SK-N-SH (cell line): ENCODE data around the gene HEMK1.

ENCODE experiments used
- CTCF ChIP-seq: fragments of 200-600 bp; sonication (generic); IDR thresholded peaks from 2 replicates; pipeline ENCODE4 v1.6.1; 2017; ENCODE audit warnings: antibody characterized with exemption, mild to moderate bottlenecking, moderate library complexity
- ELF1 ChIP-seq: IDR thresholded peaks from 2 replicates; pipeline ENCODE4 v1.4.0; 2012
- FOXM1 ChIP-seq: IDR thresholded peaks from 2 replicates; pipeline ENCODE4 v1.4.0; 2012; ENCODE audit warnings: low read depth, mild to moderate bottlenecking
- GABPA ChIP-seq: IDR thresholded peaks from 2 replicates; pipeline ENCODE4 v1.4.0; 2012; ENCODE audit warnings: low read depth, mild to moderate bottlenecking
- GATA2 ChIP-seq: sonication (generic); formaldehyde crosslinking; IDR thresholded peaks from 2 replicates; pipeline ENCODE4 v1.5.0; 2020; ENCODE audit warnings: mild to moderate bottlenecking, missing genetic modification reagents
- IRF3 ChIP-seq: fragments of 150-350 bp; IDR thresholded peaks from 2 replicates; pipeline ENCODE4 v1.6.1; 2016; ENCODE audit warnings: mild to moderate bottlenecking, low read depth, low read length
- POLR2AphosphoS5 ChIP-seq: IDR thresholded peaks from 2 replicates; pipeline ENCODE4 v1.6.1; 2012; ENCODE audit warnings: low read depth, low read length
- RCOR1 ChIP-seq: fragments of 150-350 bp; IDR thresholded peaks from 2 replicates; pipeline ENCODE4 v1.6.1; 2017; ENCODE audit warnings: antibody characterized with exemption, low read length
- REST ChIP-seq: IDR thresholded peaks from 2 replicates; pipeline ENCODE4 v1.6.1; 2012; ENCODE audit warnings: mild to moderate bottlenecking, low read depth, low read length, moderate library complexity
- RXRA ChIP-seq: IDR thresholded peaks from 2 replicates; pipeline ENCODE4 v1.4.0; 2012; ENCODE audit warnings: low read depth, mild to moderate bottlenecking, borderline replicate concordance
- SMC3 ChIP-seq: IDR thresholded peaks from 2 replicates; pipeline ENCODE4 v1.6.1; 2012; ENCODE audit warnings: low read depth, low read length, improper control_type of control experiment
- YY1 ChIP-seq: IDR thresholded peaks from 2 replicates; pipeline ENCODE4 v1.4.0; 2012; ENCODE audit warnings: low read depth, mild to moderate bottlenecking
- TF ChIP-seq, protein P1 (sequence below): IDR thresholded peaks from 2 replicates; pipeline ENCODE4 v1.4.0; 2012; ENCODE audit warnings: low read depth, borderline replicate concordance
- TF ChIP-seq, protein P2 (sequence below): IDR thresholded peaks from 2 replicates; pipeline ENCODE4; 2012

DNA sequence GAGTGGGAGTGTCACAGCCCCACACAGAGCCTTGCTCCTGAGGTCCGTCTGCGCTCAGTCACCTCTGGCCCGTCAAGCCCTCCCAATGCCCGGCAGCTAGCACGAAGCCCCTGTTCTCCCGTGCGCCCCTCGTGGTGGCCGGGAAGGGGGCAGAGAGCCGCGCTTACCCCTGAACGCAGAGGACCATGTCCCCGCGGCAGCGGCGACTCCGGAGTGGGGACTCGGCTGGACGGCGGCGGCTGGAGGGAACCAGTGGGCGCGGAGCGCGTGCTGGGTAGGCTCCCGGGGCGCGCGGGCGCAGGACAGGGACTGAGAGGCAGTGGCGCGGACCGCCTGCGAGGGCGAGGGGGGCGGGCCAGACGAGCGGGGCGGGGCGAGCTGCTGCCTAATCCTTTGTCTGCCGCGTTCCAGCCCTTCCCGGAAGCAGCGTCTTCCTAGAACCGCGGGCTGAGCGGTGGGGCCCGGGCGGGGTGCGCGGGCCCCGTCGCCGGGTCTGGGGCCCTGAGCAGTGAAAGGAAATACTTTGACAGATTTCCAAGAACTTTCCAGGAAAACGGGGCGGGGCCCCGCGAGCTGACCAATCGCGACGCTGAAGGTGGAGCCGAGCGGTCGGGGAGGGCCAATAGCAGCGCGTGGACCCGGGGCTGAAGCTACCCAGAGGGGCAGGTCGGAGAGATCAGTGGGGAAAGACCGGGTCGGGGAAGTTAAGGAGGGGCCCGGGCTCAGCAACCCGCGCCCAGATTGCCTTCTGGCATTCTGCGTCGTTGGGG lies 42.3 kb downstream of the HEMK1 start, which contains the start of gene CISH:
- TF ChIP-seq CTCF (peak; percentile 58), POLR2AphosphoS5 (peak; percentile 41; the same call in 1 of the 2 replicates), GATA2 (no peak), RCOR1 (no peak), REST (0 out of 2 replicates have a peak, but pooled peaks have one; percentile 9), YY1 (no peak), GABPA (no peak; the same call in 1 of the 2 replicates), RXRA (no peak; the same call in 1 of the 2 replicates), ELF1 (peak; percentile 54), SMC3 (no peak), FOXM1 (no peak), IRF3 (0 out of 2 replicates have a peak, but pooled peaks have one; percentile 36)
- TF ChIP-seq, protein P1, sequence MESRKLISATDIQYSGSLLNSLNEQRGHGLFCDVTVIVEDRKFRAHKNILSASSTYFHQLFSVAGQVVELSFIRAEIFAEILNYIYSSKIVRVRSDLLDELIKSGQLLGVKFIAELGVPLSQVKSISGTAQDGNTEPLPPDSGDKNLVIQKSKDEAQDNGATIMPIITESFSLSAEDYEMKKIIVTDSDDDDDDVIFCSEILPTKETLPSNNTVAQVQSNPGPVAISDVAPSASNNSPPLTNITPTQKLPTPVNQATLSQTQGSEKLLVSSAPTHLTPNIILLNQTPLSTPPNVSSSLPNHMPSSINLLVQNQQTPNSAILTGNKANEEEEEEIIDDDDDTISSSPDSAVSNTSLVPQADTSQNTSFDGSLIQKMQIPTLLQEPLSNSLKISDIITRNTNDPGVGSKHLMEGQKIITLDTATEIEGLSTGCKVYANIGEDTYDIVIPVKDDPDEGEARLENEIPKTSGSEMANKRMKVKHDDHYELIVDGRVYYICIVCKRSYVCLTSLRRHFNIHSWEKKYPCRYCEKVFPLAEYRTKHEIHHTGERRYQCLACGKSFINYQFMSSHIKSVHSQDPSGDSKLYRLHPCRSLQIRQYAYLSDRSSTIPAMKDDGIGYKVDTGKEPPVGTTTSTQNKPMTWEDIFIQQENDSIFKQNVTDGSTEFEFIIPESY = no peak
- TF ChIP-seq, protein P2, sequence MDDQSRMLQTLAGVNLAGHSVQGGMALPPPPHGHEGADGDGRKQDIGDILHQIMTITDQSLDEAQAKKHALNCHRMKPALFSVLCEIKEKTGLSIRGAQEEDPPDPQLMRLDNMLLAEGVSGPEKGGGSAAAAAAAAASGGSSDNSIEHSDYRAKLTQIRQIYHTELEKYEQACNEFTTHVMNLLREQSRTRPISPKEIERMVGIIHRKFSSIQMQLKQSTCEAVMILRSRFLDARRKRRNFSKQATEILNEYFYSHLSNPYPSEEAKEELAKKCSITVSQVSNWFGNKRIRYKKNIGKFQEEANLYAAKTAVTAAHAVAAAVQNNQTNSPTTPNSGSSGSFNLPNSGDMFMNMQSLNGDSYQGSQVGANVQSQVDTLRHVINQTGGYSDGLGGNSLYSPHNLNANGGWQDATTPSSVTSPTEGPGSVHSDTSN = peak; percentile 9; the same call in 1 of the 2 replicates
